Vagina (tissue), 2 donors: Measurements from ENCODE around the gene SHLD2.
"Not testable (repeated sequence)": the region's sequence is repeated elsewhere in the genome, so short reads cannot be mapped to it uniquely, and the experiment has no call there.

Source experiments
- CTCF ChIP-seq, 3 experiments: fragments of 450-650 bp in 2 of 3; fragments of 200-600 bp in 1 of 3; sonication (generic) in 1 of 3; IDR thresholded peaks; one replicate each; pipeline ENCODE4 v1.5.1; 2017 to 2019; ENCODE audit warnings: antibody characterized with exemption in 3 of 3, mild to moderate bottlenecking in 2 of 3, moderate library complexity in 2 of 3
- POLR2A ChIP-seq, 2 donors: fragments of 450-650 bp; IDR thresholded peaks; one replicate each; pipeline ENCODE4 v1.6.1; 2017; ENCODE audit warnings: antibody characterized with exemption in 2 of 2, mild to moderate bottlenecking in 2 of 2, moderate library complexity in 2 of 2
- POLR2AphosphoS5 ChIP-seq, 2 donors: sonication (generic); formaldehyde crosslinking; IDR thresholded peaks; one replicate each; pipeline ENCODE4 v1.9.0; 2017; ENCODE audit warnings: antibody characterized with exemption in 2 of 2, mild to moderate bottlenecking in 2 of 2, low read depth in 1 of 2; ENCODE audit not compliant: insufficient read depth in 1 of 2

DNA sequence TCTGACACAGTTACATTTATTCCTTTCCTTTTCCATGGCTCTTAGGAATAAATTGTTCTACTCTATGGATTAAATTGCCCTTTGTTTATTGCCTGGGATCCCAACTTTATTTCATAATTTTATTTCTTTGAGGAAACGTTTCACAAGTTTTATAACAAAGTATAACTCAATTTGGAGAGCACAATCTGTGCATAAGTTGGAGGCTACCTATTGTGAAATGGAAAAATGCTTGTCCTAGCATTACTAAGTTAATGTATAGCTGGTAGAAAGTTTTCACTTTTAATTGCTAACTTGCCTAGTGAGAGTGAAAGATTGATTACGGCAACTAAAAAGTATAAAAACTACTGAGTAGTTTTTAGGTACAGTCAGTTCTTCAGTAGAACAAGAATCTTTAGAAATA is 32.0 kb downstream of the SHLD2 start:
- not testable (repeated sequence) for TF ChIP-seq CTCF (IDR thresholded peaks at IDR 0.05); POLR2A (IDR thresholded peaks at IDR 0.05); POLR2AphosphoS5 (IDR thresholded peaks at IDR 0.05; ENCODE audit: insufficient read depth in 1 of 2, low read depth in 1 of 2)
